ENCODE data around the gene RAB40AL. TPM values are rescaled to one million over a fixed set of nuclear protein-coding genes. Genes with fewer than 3 reads are reported as not detected.

Gene RAB40AL
- total RNA-seq, 2 donors from 2014 or later, result 0.64 to 1.5 TPM

DNA sequence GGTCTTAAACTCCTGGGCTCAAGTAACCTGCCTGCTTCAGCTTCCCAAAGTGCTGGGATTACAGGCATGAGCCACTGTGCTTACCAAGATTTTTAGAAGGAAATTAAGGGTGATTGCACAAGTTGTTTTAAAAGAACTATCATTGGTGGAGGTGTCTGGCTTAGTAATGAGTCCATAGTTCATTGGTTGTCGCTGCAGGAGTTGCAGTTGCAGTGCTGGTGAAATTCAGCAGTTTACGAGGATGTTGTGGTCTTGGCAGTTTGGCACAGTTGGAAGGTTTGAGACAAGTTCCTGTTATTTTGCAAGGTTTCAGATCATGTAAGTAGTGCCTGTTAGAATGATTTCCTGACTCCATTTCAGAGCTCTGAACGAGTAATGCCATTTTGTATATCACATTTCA, 48.1 kb downstream of the RAB40AL start:
- peaks cover 38% of the 10 kb centered on the region for H3K9me3 Mint-ChIP-seq
- 96% methylated on average over 3 of the region's 3 CpGs; no CpG with 5 or more reads in 1 of the 2 experiments for WGBS, 2 experiments (ENCODE audit: insufficient coverage in 1 of 2, insufficient read length in 1 of 2)
- no peaks in the 10 kb centered on the region for H3K36me3 Mint-ChIP-seq (ENCODE audit: low read depth)
- Histone ChIP-seq H3K27ac (ENCODE audit: low read depth, low read length) (no peak overlapping the region), H3K36me3 (ENCODE audit: control insufficient read depth, insufficient read depth, low read length) (no peaks in the 10 kb centered on the region), H3K4me1 (ENCODE audit: control insufficient read depth, insufficient read depth, low read length) (no peaks in the 10 kb centered on the region), H3K4me3 (ENCODE audit: low read length) (no peak overlapping the region), H3K27me3 (ENCODE audit: control insufficient read depth, insufficient read depth, low read length, poor library complexity, severe bottlenecking) (no peaks in the 10 kb centered on the region), H3K9ac (ENCODE audit: extremely low read depth, low read length, poor library complexity, severe bottlenecking) (no peak overlapping the region), H3K9me3 (ENCODE audit: control insufficient read depth, low read length) (no peaks in the 10 kb centered on the region)
- peaks cover 3% of the 10 kb centered on the region for H3K27me3 Mint-ChIP-seq (ENCODE audit: insufficient read depth)
- peaks cover 3% of the 10 kb centered on the region for H3K4me1 Mint-ChIP-seq
- H3K27ac Mint-ChIP-seq, result no peak overlapping the region
- no peak overlapping the region for H3K4me3 Mint-ChIP-seq
- TF ChIP-seq, protein P1, sequence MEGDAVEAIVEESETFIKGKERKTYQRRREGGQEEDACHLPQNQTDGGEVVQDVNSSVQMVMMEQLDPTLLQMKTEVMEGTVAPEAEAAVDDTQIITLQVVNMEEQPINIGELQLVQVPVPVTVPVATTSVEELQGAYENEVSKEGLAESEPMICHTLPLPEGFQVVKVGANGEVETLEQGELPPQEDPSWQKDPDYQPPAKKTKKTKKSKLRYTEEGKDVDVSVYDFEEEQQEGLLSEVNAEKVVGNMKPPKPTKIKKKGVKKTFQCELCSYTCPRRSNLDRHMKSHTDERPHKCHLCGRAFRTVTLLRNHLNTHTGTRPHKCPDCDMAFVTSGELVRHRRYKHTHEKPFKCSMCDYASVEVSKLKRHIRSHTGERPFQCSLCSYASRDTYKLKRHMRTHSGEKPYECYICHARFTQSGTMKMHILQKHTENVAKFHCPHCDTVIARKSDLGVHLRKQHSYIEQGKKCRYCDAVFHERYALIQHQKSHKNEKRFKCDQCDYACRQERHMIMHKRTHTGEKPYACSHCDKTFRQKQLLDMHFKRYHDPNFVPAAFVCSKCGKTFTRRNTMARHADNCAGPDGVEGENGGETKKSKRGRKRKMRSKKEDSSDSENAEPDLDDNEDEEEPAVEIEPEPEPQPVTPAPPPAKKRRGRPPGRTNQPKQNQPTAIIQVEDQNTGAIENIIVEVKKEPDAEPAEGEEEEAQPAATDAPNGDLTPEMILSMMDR (conservative IDR thresholded peaks at IDR 0.05), result no peak
- no peak for DNase-seq

Other genes starting within 250 kb of the RAB40AL start
- gene GPRASP2, start 224.8 kb upstream of the RAB40AL start, total RNA-seq, result 10 to 100 TPM; 12.9 to 20.8 TPM
- 10 to 100 TPM in 1 of 2 donors, 1 to 10 TPM in 1; 7.4 to 16.4 TPM for gene GPRASP3, start 216.5 kb upstream of the RAB40AL start, total RNA-seq
- 100 to 1,000 TPM in 1 of 2 donors, 10 to 100 TPM in 1; 83.6 to 144 TPM for gene BEX1, start 126.9 kb downstream of the RAB40AL start, total RNA-seq
- gene NXF3, start 155.9 kb downstream of the RAB40AL start, total RNA-seq, result under 1 TPM in 1 of 2 donors, not detected in 1; 0.51 TPM

Data from endodermal cell (in vitro differentiated cells).